K562 (cell line): ENCODE results near the gene NMRK2.
A peak's percentile ranks its signal among the peaks of the same experiment; 100 is the strongest.

Source experiments
- ARHGAP35 ChIP-seq: fragments of 450-650 bp; IDR thresholded peaks from 2 replicates; pipeline ENCODE4 v1.6.1; 2018; ENCODE audit not compliant: partially characterized antibody
- BRCA1 ChIP-seq, 2 experiments: fragments of 450-650 bp in 1 of 2; sonication (generic) in 1 of 2; formaldehyde crosslinking in 1 of 2; IDR thresholded peaks; 2 replicates each; pipeline versions ENCODE4 v1.5.0 to v1.6.1; 2017 to 2020; ENCODE audit warnings: mild to moderate bottlenecking in 1 of 2, missing genetic modification reagents in 1 of 2
- FOXJ3 ChIP-seq: sonication (generic); formaldehyde crosslinking; IDR thresholded peaks from 2 replicates; pipeline ENCODE4 v1.4.0; 2020; ENCODE audit warnings: mild to moderate bottlenecking, missing genetic modification reagents
- HDAC6 ChIP-seq: IDR thresholded peaks from 2 replicates; pipeline ENCODE4 v1.6.1; 2012; ENCODE audit warnings: low read depth, mild to moderate bottlenecking, control low read depth, inconsistent platforms, low read length, moderate library complexity
- IRF2 ChIP-seq: sonication (generic); formaldehyde crosslinking; IDR thresholded peaks from 2 replicates; pipeline ENCODE4 v1.8.1; 2022; ENCODE audit warnings: mild to moderate bottlenecking, missing genetic modification reagents
- JUN ChIP-seq, 2 experiments: sonication (generic) in 1 of 2; formaldehyde crosslinking in 1 of 2; IDR thresholded peaks; 2 replicates each; pipeline versions ENCODE4 v1.6.1 to v1.8.0; 2012 to 2022; ENCODE audit warnings: borderline replicate concordance in 2 of 2, mild to moderate bottlenecking in 2 of 2, improper control_type of control experiment in 1 of 2, low read depth in 1 of 2, low read length in 1 of 2, missing genetic modification reagents in 1 of 2
- NFRKB ChIP-seq: fragments of 450-650 bp; IDR thresholded peaks from 2 replicates; pipeline ENCODE4 v1.6.1; 2016; ENCODE audit warnings: low read depth
- POLR2A ChIP-seq: fragments of 450-650 bp; conservative IDR thresholded peaks from 2 replicates; pipeline ENCODE4 v1.6.1; 2016
- POLR2AphosphoS5 ChIP-seq: IDR thresholded peaks from 2 replicates; pipeline ENCODE4 v1.6.1; 2011; ENCODE audit warnings: mild to moderate bottlenecking, low read depth, low read length, moderate library complexity; ENCODE audit not compliant: control insufficient read depth, insufficient read depth
- SMAD3 ChIP-seq: fragments of 450-650 bp; formaldehyde crosslinking; conservative IDR thresholded peaks from 2 replicates; pipeline ENCODE4 v1.4.0; 2020; ENCODE audit warnings: mild to moderate bottlenecking
- TBL1XR1 ChIP-seq, 2 experiments: IDR thresholded peaks; 2 replicates each; pipeline ENCODE4 v1.6.1; 2012; ENCODE audit warnings: improper control_type of control experiment in 2 of 2, low read length in 2 of 2, mild to moderate bottlenecking in 1 of 2
- TF ChIP-seq, protein P1 (sequence below), 3 experiments: IDR thresholded peaks in 2 of 3; conservative IDR thresholded peaks in 1 of 3; 2 replicates each; pipeline ENCODE4 v1.5.1; 2011 to 2012; ENCODE audit warnings: low read length in 3 of 3, mild to moderate bottlenecking in 3 of 3, control low read depth in 2 of 3, improper control_type of control experiment in 1 of 3, inconsistent platforms in 1 of 3, low read depth in 1 of 3, mixed read lengths in 1 of 3, moderate library complexity in 1 of 3; ENCODE audit not compliant: insufficient read depth in 2 of 3
- TF ChIP-seq, protein P2 (sequence below): fragments of 150-350 bp; conservative IDR thresholded peaks from 2 replicates; pipeline ENCODE4 v1.6.1; 2014; ENCODE audit warnings: low read length
- TF ChIP-seq, protein P3 (sequence below): fragments of 250-450 bp; sonication (Bioruptor Pico); IDR thresholded peaks from 2 replicates; pipeline ENCODE4 v1.4.0; 2020; ENCODE audit warnings: mild to moderate bottlenecking, moderate library complexity

DNA sequence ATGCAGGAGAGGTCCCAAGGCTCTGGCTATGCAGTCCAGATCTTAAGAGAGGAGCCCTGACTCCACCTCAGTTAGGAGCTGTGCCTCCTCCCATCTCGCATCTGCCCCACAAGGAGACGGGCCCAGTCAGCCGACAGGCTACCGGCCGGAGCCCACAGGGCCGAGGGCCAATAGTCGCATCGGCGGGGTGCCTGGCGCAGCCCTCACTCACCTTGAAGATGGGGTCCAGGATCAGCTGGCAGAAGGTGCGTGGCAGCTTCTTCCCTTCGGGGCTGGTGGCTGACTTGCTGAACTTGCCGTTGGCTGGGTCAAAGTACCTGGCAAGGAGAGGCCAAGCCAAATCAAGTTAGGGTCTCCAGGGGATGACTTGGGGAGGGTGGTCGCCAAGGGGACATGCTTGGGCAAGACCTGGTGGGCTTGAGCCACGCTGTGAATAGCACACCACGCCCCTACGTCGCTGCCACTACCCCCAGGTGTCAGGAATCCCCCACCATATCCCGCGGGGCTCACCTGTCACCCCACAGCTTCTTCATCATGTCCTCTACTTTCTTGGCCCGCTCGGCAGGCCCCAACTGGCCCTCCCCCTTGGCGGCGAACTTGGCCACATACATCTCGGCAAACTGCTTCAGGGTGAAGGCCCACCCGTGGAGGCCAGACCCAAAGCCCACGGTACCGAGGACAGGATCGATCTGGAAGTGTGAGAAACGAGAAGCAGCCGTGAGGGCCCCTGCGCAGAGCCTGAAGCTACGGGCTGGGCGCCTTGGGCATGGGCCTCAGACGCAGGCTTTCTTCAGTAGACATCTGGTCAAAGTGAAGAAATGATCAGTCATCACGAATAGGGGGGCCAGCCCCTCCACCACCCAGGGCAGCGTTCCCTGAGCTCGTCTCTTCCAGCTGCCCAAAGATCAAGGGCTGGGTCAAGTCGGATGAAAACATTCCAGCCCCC, 49.1 kb downstream of the NMRK2 start:
- TF ChIP-seq, protein P1, sequence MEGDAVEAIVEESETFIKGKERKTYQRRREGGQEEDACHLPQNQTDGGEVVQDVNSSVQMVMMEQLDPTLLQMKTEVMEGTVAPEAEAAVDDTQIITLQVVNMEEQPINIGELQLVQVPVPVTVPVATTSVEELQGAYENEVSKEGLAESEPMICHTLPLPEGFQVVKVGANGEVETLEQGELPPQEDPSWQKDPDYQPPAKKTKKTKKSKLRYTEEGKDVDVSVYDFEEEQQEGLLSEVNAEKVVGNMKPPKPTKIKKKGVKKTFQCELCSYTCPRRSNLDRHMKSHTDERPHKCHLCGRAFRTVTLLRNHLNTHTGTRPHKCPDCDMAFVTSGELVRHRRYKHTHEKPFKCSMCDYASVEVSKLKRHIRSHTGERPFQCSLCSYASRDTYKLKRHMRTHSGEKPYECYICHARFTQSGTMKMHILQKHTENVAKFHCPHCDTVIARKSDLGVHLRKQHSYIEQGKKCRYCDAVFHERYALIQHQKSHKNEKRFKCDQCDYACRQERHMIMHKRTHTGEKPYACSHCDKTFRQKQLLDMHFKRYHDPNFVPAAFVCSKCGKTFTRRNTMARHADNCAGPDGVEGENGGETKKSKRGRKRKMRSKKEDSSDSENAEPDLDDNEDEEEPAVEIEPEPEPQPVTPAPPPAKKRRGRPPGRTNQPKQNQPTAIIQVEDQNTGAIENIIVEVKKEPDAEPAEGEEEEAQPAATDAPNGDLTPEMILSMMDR (IDR thresholded peaks at IDR 0.05 in 2 of 3, conservative IDR thresholded peaks at IDR 0.05 in 1 of 3; ENCODE audit: insufficient read depth in 2 of 3, low read depth in 1 of 3, low read length in 3 of 3) = no peak
- TF ChIP-seq IRF2 (CRISPR knock-in tag) (no peak), POLR2A (0 out of 2 replicates have a peak, but pooled peaks have one; percentile 16), JUN (IDR thresholded peaks at IDR 0.05; ENCODE audit: borderline replicate concordance, low read depth, low read length) (no peak), JUN (CRISPR knock-in tag; IDR thresholded peaks at IDR 0.05; ENCODE audit: borderline replicate concordance) (no peak), HDAC6 (no peak), ARHGAP35 (no peak), POLR2AphosphoS5 (peak; percentile 36; the same call in 1 of the 2 replicates), BRCA1 (IDR thresholded peaks at IDR 0.05) (no peak), BRCA1 (CRISPR knock-in tag; IDR thresholded peaks at IDR 0.05) (no peak), NFRKB (no peak), TBL1XR1 (IDR thresholded peaks at IDR 0.05; ENCODE audit: low read length in 2 of 2) (no peak), SMAD3 (no peak), FOXJ3 (CRISPR knock-in tag) (no peak)
- TF ChIP-seq, protein P2, sequence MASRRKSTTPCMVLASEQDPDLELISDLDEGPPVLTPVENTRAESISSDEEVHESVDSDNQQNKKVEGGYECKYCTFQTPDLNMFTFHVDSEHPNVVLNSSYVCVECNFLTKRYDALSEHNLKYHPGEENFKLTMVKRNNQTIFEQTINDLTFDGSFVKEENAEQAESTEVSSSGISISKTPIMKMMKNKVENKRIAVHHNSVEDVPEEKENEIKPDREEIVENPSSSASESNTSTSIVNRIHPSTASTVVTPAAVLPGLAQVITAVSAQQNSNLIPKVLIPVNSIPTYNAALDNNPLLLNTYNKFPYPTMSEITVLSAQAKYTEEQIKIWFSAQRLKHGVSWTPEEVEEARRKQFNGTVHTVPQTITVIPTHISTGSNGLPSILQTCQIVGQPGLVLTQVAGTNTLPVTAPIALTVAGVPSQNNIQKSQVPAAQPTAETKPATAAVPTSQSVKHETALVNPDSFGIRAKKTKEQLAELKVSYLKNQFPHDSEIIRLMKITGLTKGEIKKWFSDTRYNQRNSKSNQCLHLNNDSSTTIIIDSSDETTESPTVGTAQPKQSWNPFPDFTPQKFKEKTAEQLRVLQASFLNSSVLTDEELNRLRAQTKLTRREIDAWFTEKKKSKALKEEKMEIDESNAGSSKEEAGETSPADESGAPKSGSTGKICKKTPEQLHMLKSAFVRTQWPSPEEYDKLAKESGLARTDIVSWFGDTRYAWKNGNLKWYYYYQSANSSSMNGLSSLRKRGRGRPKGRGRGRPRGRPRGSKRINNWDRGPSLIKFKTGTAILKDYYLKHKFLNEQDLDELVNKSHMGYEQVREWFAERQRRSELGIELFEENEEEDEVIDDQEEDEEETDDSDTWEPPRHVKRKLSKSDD = no peak
- TF ChIP-seq, protein P3, sequence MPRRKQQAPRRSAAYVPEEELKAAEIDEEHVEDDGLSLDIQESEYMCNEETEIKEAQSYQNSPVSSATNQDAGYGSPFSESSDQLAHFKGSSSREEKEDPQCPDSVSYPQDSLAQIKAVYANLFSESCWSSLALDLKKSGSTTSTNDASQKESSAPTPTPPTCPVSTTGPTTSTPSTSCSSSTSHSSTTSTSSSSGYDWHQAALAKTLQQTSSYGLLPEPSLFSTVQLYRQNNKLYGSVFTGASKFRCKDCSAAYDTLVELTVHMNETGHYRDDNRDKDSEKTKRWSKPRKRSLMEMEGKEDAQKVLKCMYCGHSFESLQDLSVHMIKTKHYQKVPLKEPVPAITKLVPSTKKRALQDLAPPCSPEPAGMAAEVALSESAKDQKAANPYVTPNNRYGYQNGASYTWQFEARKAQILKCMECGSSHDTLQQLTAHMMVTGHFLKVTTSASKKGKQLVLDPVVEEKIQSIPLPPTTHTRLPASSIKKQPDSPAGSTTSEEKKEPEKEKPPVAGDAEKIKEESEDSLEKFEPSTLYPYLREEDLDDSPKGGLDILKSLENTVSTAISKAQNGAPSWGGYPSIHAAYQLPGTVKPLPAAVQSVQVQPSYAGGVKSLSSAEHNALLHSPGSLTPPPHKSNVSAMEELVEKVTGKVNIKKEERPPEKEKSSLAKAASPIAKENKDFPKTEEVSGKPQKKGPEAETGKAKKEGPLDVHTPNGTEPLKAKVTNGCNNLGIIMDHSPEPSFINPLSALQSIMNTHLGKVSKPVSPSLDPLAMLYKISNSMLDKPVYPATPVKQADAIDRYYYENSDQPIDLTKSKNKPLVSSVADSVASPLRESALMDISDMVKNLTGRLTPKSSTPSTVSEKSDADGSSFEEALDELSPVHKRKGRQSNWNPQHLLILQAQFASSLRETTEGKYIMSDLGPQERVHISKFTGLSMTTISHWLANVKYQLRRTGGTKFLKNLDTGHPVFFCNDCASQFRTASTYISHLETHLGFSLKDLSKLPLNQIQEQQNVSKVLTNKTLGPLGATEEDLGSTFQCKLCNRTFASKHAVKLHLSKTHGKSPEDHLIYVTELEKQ (CRISPR knock-in tag) = no peak
